ENCODE data around the gene PIANP.

DNA sequence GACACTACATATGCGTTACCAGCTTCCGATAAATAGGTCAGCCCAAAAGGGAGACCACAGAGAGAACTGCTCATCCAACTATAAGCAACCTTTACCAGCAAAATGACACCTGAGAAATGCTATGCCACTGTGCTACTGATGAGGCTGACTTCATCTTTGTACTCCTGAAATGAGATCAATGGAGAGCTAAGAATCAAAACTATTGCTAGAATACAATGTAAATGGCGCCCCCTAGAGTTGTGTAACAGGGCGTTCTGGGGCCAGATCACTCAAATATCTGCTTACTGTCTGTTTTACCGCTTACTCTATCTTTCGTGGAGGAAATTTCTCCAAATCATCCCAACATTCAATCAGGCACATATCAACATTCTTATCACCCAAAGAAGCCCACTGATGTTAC is 16.0 kb downstream of the PIANP start:
- TF ChIP-seq, protein P1, sequence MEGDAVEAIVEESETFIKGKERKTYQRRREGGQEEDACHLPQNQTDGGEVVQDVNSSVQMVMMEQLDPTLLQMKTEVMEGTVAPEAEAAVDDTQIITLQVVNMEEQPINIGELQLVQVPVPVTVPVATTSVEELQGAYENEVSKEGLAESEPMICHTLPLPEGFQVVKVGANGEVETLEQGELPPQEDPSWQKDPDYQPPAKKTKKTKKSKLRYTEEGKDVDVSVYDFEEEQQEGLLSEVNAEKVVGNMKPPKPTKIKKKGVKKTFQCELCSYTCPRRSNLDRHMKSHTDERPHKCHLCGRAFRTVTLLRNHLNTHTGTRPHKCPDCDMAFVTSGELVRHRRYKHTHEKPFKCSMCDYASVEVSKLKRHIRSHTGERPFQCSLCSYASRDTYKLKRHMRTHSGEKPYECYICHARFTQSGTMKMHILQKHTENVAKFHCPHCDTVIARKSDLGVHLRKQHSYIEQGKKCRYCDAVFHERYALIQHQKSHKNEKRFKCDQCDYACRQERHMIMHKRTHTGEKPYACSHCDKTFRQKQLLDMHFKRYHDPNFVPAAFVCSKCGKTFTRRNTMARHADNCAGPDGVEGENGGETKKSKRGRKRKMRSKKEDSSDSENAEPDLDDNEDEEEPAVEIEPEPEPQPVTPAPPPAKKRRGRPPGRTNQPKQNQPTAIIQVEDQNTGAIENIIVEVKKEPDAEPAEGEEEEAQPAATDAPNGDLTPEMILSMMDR (conservative IDR thresholded peaks at IDR 0.05) = peak; percentile 77
- TF ChIP-seq EZH2 (IDR thresholded peaks at IDR 0.05; ENCODE audit: low read depth) = no peak
